Measurements from ENCODE around the gene GBA2.

DNA sequence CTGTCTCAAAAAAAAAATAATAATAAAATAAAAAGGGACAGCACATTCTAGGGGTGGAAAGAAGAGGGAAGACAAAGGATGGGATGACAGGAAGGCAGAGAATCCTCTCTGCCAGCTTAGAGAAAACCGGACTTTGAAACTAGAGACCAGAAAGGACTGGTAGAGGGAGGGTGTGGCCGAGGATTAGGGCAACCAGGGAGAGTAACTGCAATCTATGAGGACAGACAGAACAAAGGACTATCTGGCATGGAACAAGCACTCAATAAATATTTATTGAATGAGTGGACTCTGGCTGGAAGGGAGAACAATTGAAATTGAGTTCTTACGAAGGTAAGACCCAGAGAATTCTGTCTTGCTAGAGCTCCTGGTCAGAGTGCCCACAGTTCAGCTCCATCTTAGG, 2.4 kb downstream of the GBA2 start:
- no peak for TF ChIP-seq NFRKB (IDR thresholded peaks at IDR 0.05)
- no peak for TF ChIP-seq FOXM1 (IDR thresholded peaks at IDR 0.05; ENCODE audit: borderline replicate concordance)
- no peak for TF ChIP-seq LEF1 (IDR thresholded peaks at IDR 0.05; ENCODE audit: borderline replicate concordance)
- TF ChIP-seq CTBP1 (IDR thresholded peaks at IDR 0.05; ENCODE audit: borderline replicate concordance) = no peak
- TF ChIP-seq FOXA1 (IDR thresholded peaks at IDR 0.05) = no peak
- TF ChIP-seq ELF4 (IDR thresholded peaks at IDR 0.05) = no peak
- no peak for TF ChIP-seq ZNF384 (IDR thresholded peaks at IDR 0.05)
- TF ChIP-seq TARDBP (IDR thresholded peaks at IDR 0.05) = no peak
- TF ChIP-seq L3MBTL2 (conservative IDR thresholded peaks at IDR 0.05) = no peak
- no peak for TF ChIP-seq BHLHE40 (IDR thresholded peaks at IDR 0.05; ENCODE audit: borderline replicate concordance)
- no peak for TF ChIP-seq SP1 (IDR thresholded peaks at IDR 0.05)
